Lower leg skin (tissue), 3 donors: ENCODE data around the gene TMEM231.

Experiments
- POLR2A ChIP-seq, 2 donors: fragments of 450-650 bp; IDR thresholded peaks; one replicate each; pipeline ENCODE4 v1.6.1; 2016 to 2017; ENCODE audit warnings: antibody characterized with exemption in 2 of 2, mild to moderate bottlenecking in 1 of 2, moderate library complexity in 1 of 2
- TF ChIP-seq, protein P1 (sequence below), 3 donors: fragments of 450-650 bp; IDR thresholded peaks; one replicate each; pipeline ENCODE4 v1.5.1; 2016; ENCODE audit warnings: antibody characterized with exemption in 3 of 3, mild to moderate bottlenecking in 3 of 3, moderate library complexity in 2 of 3

GRCh38 chr16:75537776-75538175 is 18.3 kb downstream of the TMEM231 start:
- TF ChIP-seq, protein P1, sequence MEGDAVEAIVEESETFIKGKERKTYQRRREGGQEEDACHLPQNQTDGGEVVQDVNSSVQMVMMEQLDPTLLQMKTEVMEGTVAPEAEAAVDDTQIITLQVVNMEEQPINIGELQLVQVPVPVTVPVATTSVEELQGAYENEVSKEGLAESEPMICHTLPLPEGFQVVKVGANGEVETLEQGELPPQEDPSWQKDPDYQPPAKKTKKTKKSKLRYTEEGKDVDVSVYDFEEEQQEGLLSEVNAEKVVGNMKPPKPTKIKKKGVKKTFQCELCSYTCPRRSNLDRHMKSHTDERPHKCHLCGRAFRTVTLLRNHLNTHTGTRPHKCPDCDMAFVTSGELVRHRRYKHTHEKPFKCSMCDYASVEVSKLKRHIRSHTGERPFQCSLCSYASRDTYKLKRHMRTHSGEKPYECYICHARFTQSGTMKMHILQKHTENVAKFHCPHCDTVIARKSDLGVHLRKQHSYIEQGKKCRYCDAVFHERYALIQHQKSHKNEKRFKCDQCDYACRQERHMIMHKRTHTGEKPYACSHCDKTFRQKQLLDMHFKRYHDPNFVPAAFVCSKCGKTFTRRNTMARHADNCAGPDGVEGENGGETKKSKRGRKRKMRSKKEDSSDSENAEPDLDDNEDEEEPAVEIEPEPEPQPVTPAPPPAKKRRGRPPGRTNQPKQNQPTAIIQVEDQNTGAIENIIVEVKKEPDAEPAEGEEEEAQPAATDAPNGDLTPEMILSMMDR (IDR thresholded peaks at IDR 0.05): no peak
- no peak for TF ChIP-seq POLR2A (IDR thresholded peaks at IDR 0.05)
